ENCODE results near the gene CYP8B1. TPM values are rescaled to one million over a fixed set of nuclear protein-coding genes. Genes with fewer than 3 reads are reported as not detected.

Gene CYP8B1
- total and polyA plus RNA-seq, 2 of the 13 experiments (the other 11 are each of a cell fraction or from before 2014, with no cell fraction given) = 0.58 to 2.0 TPM

GRCh38 chr3:42853739-42854302 lies 21.9 kb downstream of the CYP8B1 start (continued):
- TF ChIP-seq DRAP1 (CRISPR knock-in tag; IDR thresholded peaks at IDR 0.05) (peak; percentile 71), ZNF691 (CRISPR knock-in tag; IDR thresholded peaks at IDR 0.05; ENCODE audit: borderline replicate concordance, low read depth) (no peak; the same call in 1 of the 2 replicates), AGO2 (optimal IDR thresholded peaks at IDR 0.05; ENCODE audit: low read depth, low read length) (no peak), SMARCE1 (IDR thresholded peaks at IDR 0.05; ENCODE audit: borderline replicate concordance) (no peak), FOXA1 (IDR thresholded peaks at IDR 0.05) (peak; percentile 89), FOXA1 (CRISPR knock-in tag; IDR thresholded peaks at IDR 0.05) (peak; percentile 98), ZNF512B (CRISPR knock-in tag; IDR thresholded peaks at IDR 0.05; ENCODE audit: borderline replicate concordance) (no peak), STAT5B (CRISPR knock-in tag; IDR thresholded peaks at IDR 0.05) (no peak), ARID5B (CRISPR knock-in tag; IDR thresholded peaks at IDR 0.05) (peak; percentile 97), KLF6 (CRISPR knock-in tag; IDR thresholded peaks at IDR 0.05) (no peak), PHF5A (CRISPR knock-in tag; IDR thresholded peaks at IDR 0.05; ENCODE audit: low read depth, unreplicated experiment) (peak; percentile 36), CENPX (CRISPR knock-in tag; IDR thresholded peaks at IDR 0.05) (no peak), ZNF543 (CRISPR knock-in tag; IDR thresholded peaks at IDR 0.05) (no peak), ZNF746 (CRISPR knock-in tag; IDR thresholded peaks at IDR 0.05) (no peak), TIGD3 (CRISPR knock-in tag; IDR thresholded peaks at IDR 0.05; ENCODE audit: borderline replicate concordance) (no peak), NCOA2 (CRISPR knock-in tag; IDR thresholded peaks at IDR 0.05) (peak; percentile 98), KDM3A (CRISPR knock-in tag; IDR thresholded peaks at IDR 0.05; ENCODE audit: low read depth) (peak; percentile 41; the same call in 1 of the 2 replicates), KLF9 (CRISPR knock-in tag; IDR thresholded peaks at IDR 0.05; ENCODE audit: low read depth) (0 out of 2 replicates have a peak, but pooled peaks have one; percentile 45), TAF15 (IDR thresholded peaks at IDR 0.05; ENCODE audit: low read depth, low read length, poor library complexity, severe bottlenecking) (no peak), ZNF451 (CRISPR knock-in tag; IDR thresholded peaks at IDR 0.05) (no peak), ZZZ3 (CRISPR knock-in tag; IDR thresholded peaks at IDR 0.05; ENCODE audit: borderline replicate concordance) (peak; percentile 40; the same call in 1 of the 2 replicates), ATM (IDR thresholded peaks at IDR 0.05; ENCODE audit: borderline replicate concordance) (no peak), PHF21A (CRISPR knock-in tag; IDR thresholded peaks at IDR 0.05) (peak; percentile 77)

Data from HepG2 (cell line).